Stimulated activated CD4-positive, alpha-beta T cell treated with anti-CD3 and anti-CD28 coated beads, Interleukin-1b, Interleukin-23, amount 100 ng/mL, for 24 hours (primary cell): Measurements from ENCODE around the gene C2CD3.
"Not testable (repeated sequence)": the region's sequence is repeated elsewhere in the genome, so short reads cannot be mapped to it uniquely, and the experiment has no call there.

Source experiments
- DNase-seq, 4 experiments: peaks; one replicate each; pipeline ENCODE4 v3.0.0-alpha.2; 2020; ENCODE audit warnings: low read depth in 4 of 4, low spot score in 1 of 4

Gene C2CD3

GRCh38 chr11:74121804-74122203 is 49.0 kb downstream of the C2CD3 start:
- DNase-seq, result no peak

GRCh38 chr11:74120260-74121035 is 50.4 kb downstream of the C2CD3 start:
- DNase-seq, result not testable (repeated sequence)

GRCh38 chr11:74116719-74117118 is 54.1 kb downstream of the C2CD3 start:
- DNase-seq, result no peak

GRCh38 chr11:74112877-74113276 is 57.9 kb downstream of the C2CD3 start:
- no peak for DNase-seq

- DNase-seq, result no peak
Observed at GRCh38 chr11:74106124-74106523, 64.7 kb downstream of the C2CD3 start.

GRCh38 chr11:74102321-74102720 is 68.5 kb downstream of the C2CD3 start:
- no peak for DNase-seq

- no peak for DNase-seq
Observed at GRCh38 chr11:74100735-74101134, 70.1 kb downstream of the C2CD3 start.

GRCh38 chr11:74100231-74100630 is 70.6 kb downstream of the C2CD3 start:
- no peak for DNase-seq

GRCh38 chr11:74097686-74098237 is 73.0 kb downstream of the C2CD3 start:
- no peak for DNase-seq

GRCh38 chr11:74094393-74094792 is 76.4 kb downstream of the C2CD3 start:
- no peak for DNase-seq

- DNase-seq, result no peak
Observed at GRCh38 chr11:74092425-74092824, 78.4 kb downstream of the C2CD3 start.

GRCh38 chr11:74091549-74091948 is 79.3 kb downstream of the C2CD3 start:
- no peak for DNase-seq

- no peak for DNase-seq
Observed at GRCh38 chr11:74090701-74091100, 80.1 kb downstream of the C2CD3 start.

GRCh38 chr11:74086242-74086884 is 84.4 kb downstream of the C2CD3 start:
- DNase-seq, result no peak

GRCh38 chr11:74085542-74085892 is 85.3 kb downstream of the C2CD3 start:
- DNase-seq, result no peak

GRCh38 chr11:74084796-74085541 is 85.8 kb downstream of the C2CD3 start:
- no peak for DNase-seq

- DNase-seq, result not testable (repeated sequence)
Observed at GRCh38 chr11:74083927-74084326, 86.9 kb downstream of the C2CD3 start.

GRCh38 chr11:74081428-74081827 is 89.4 kb downstream of the C2CD3 start:
- no peak for DNase-seq

GRCh38 chr11:74077193-74077592 is 93.6 kb downstream of the C2CD3 start:
- no peak for DNase-seq

- DNase-seq, result no peak
Observed at GRCh38 chr11:74072721-74073120, 98.1 kb downstream of the C2CD3 start.

GRCh38 chr11:74072286-74072685 is 98.5 kb downstream of the C2CD3 start:
- no peak for DNase-seq
